GM21786 (cell line): ENCODE results near the gene CIAO3.
"Not testable (repeated sequence)": the region's sequence is repeated elsewhere in the genome, so short reads cannot be mapped to it uniquely, and the experiment has no call there.

ENCODE experiments used
- ATAC-seq: cut with Tn5 transposase; IDR thresholded peaks from one replicate; pipeline ENCODE4 v1.9.1; 2021; ENCODE audit not compliant: unreplicated experiment

The CIAO3 gene

DNA sequence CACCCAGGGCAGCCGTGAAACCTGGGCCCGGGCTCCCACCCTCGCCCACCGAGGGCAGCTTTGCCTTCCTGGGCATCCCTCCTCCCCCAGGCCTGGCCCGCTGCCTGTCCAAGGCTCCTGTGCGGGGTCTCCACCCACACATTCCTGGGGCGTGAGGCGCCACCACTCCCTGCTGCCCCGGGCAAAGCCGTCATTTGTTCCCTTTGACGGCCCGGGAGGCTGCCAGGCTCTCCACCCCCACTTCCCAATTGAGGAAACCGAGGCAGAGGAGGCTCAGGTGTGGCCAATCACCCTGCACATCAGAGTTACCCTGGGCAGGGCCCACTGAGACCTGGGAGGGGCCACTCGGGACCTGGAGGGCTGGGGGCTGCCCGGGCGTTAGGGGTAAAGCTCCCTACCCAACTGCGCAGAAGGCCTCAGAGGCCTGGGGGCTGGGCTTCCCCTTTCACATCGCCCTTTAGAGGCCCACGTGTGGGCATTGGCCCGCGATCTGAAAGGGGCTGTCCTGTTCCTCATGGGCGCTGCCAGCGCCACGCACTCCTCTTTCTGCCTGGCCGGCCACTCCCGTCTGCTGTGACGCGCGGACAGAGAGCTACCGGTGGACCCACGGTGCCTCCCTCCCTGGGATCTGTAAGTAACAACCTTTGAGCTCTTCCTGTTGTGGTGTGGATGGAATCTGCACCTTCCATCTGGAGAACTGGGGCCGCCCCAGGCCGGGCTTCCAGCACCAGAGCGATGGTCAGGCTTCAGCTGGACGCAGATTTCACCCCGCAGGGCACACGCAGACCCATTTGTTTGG lies 19.9 kb upstream of the CIAO3 start, which contains the start of gene MSLN:
MSLN (plus strand) TSS at position 190 of the 799 bp plus-strand sequence. CDS start 1,947 bp downstream, outside the sequence.
- no peak for ATAC-seq

DNA sequence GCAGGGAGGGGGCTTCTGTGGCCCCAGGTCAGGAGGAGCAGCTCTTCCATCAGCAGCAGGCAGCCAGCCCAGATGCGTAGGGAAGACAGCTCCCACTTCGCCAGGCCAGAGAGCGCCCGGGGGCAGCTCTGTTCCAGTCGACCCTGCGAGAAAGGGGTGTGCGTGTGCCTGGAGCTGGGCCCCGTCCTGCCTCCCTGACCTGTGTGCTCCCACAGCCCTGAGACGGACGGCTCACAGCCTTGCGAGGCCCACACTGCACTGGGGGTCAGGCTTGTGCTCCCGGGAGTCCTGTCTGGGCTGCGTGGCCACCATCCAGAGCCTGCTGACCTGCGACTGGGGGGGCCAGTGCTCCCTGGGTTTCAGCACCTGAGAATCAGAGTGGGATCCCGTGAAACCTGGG lies 19.3 kb upstream of the CIAO3 start:
- ATAC-seq = no peak

DNA sequence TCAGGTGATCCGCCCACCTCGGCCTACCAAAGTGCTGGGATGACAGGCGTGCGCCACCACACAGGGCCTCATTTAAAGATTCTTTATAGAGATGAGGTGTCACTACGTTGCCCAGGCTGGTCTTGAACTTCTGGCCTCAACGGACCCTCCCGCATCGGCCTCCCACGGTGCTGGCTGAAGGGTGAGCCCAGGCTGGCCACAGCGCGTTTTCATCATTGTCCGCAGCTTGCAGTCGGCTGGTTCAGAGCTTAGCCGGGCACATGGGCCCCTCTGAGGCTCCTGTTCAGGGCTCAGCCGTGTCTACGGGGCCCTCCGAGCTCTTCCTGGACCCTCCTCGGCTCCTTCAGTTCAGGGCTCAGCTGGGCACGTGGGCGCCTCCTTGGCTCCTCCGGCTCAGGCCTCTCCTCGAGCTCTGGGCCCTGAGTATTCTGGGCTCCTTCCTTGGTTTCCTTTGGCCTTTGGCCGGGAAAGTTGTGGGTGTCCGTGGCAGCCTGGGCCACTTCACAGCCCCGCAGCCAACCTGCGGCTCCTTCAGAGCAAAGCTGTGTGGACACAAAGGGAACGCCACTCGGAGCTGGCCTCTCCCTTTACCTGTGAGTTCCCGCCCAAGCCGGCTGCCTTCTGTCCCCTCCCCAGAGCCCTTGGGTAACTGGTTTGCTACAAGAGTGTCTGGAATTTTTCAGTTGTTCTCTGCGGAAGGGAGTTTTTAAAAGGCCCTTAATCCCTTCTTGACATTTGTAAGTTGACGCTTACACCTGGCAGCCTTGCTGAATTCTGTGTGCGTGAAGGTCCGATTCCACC lies 18.5 kb upstream of the CIAO3 start:
- ATAC-seq = no peak

DNA sequence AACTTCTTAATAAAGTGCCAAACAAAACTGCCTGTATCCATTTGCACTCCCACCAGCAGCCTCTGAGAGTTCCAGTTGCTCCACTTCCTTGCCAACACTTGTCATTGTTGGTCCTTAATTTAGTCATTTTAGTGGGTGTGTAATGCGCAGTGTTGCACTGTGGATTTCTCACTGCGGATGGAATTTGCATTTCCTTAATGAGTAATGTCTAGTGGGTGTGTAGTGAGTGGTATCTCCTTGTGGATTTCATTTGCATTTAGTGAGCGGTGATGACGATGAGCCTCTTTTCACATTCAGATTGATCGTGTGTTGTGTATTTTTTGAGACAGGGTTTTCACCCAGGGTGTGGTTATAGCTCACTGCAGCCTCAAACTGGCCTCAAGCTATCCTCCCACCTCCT lies 15.6 kb upstream of the CIAO3 start:
- ATAC-seq = no peak

DNA sequence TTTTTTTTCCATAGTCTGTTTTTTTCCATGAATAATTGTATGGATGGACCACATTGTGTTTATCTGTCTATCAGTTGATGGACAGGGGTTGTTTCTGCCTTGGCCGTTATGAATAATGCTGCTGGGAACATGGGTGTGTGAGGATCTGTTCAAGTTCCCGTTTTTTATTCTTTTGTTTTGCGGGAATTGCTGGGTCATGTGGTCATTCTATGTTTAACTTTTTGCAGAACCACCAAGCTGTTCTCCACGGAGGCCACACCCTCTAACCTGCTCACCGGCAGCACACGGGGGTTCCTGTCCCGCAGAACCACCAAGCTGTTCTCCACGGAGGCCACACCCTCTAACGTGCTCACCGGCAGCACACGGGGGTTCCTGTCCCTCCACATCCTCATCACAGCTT lies 13.9 kb upstream of the CIAO3 start:
- no peak for ATAC-seq

DNA sequence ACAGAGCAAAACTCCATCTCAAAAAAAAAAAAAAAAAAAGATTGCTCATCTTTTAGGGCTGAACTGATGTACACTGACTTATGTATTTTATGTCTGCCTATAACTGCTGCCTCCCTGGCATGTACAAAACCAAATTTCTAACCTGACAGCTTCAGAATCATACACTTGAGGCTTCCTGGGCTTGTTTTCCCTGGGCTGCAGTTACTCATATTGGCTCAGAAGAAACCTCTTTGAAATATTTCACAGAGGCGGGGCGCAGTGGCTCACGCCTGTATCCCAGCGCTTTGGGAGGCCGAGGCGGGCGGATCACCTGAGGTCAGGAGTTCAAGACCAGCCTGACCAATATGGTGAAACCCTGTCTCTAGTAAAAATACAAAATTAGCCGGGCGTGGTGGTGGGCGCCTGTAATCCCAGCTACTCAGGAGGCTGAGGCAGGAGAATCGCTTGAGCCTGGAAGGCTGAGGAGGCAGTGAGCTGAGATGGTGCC lies 13.4 kb upstream of the CIAO3 start:
- ATAC-seq = not testable (repeated sequence)

DNA sequence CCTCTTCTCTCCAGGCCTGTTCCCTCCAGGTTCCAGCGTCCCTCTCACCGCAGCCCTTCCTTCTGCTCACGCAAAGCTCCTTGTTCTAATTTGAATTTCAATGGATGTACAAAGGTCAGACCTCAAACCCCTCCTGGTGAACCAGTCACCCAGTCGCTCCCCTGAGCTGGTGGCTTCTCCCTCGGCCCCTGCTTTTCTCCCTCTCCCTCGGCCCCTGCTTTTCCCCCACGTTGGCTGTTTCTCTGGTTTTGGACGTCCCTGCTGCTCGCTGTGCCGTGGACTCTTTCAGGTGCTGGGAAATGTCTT lies 11.2 kb upstream of the CIAO3 start:
- no peak for ATAC-seq

DNA sequence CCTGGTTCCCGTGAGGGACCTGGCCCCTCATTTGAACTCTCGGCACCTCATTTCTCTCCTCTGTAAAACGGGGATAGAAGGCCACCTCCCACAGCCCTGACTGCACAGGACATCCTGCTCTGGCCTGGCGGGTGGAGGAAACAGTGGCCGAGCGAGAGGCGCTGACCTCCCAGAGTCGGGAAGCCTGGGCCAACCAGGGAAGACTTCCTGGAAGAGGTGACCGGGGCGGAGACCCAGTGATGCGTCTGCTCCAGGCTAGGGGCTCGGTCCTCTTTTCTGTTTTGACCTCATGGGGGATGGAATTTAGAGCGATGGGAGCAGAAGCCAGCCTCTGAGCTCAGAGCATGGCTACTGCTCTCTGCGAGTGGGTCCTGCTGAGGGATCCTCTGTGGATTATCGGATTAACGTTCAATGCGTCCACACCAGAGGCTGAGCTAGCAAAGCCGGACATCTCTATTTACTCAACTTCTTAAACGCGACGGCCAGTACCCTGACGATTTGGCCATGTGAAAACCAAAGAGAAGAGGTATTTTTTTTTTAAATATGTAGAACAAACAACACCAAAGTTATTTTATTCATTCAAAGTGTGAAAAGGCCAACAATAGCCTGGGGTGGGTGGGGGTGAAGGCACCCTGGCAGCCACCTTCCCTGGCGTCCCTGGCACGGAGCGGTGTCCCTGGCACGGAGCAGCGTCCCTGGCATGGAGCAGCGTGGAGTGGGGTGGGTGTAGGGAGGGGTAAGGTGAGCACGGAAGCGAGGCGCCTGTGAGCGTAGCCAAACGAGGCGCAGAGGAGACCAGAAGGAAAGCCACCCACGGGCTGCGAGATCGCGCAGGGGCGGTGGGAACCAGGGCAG lies 10.6 kb upstream of the CIAO3 start:
- no peak for ATAC-seq

DNA sequence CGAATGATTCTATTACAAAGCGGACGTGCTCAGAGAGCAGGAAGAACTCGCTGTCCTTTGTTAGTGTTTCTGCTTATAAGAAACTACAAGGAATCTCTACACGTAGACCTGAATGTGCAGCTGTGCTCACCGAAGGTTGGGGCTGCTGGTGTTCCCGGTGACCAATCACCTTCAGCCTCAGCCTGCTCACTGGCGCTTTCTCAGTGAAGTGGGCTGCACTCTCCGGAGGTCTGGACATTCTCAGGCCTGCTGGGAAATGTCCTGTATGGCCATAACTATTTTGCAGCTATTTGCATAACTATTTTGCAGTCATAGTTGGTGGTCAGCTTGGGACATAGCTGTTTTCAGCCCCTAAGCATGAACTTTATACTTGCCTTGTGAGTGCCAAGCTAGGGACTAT lies 9.7 kb upstream of the CIAO3 start:
- ATAC-seq = no peak

DNA sequence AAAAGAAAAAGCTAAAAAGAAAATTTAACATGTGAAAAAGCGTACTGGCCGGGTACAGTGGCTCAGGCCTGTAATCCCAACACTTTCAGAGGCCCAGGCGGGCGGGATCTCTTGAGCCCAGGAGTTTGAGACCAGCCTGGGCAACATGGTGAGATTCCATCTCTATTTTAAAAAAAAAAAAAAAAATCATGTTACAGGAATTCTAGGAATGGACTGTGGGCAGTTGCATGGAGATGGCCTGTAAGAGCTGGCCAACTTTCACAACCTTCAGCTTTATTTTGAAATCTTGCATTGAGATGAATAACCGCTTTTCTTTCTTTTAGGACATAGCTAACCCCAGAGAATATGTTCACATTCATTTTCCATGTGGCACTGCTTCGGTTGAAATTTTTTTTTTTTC lies 8.2 kb upstream of the CIAO3 start:
- ATAC-seq = no peak

DNA sequence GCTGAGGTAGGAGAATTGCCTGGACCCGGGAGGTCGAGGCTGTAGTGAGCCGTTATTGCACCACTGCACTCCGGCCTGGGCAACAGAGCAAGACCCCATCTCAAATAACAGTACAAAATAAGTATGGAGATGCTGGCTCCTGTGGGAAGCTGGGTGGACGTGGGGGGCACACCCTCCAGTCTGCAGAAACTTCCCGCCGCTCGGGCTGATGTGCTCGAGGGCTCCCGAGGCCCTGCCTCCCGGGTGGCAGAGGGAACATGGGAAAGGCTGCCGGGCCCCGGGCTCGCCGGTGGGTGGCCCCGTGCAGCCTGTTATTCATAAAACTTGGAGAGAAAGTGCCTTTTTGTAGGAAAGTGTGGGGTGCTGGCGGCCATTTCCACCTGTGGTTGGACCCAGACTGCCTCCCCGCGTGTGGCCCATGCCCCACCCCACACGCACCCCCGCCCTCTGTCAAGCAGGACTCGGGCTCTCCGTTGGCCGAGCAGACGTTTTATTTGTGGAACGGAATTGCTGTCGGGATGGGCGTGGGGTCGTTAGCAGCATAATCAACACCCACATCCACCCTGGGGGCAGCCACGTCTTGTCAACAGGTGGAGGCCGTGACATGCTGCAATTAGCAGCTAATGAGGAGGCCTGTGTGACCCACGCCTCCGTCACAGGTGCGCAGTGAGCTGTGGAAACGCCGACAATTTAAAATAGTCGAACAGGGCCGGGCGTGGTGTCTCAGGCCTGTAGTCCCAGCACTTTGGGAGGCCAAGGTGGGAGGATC lies 7.4 kb upstream of the CIAO3 start:
- no peak for ATAC-seq

DNA sequence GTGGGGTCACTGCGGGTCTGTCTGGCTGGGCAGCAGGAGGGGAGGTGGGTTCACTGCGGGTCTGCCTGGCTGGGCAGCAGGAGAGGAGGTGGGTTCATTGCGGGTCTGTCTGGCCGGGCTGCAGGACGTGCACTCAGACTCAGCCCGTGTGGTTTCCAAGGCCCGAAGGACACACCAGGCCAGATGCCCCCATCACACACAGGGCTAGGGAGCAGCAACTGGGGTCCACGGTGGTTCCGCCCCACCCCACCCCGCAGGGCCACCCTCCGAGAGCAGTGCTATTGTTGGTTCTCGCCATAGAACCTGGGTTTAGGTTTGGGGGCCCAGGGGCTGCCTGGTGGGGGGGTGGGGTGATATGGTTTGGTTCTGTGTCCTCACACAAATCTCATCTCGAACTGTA lies 5.8 kb upstream of the CIAO3 start:
- no peak for ATAC-seq

DNA sequence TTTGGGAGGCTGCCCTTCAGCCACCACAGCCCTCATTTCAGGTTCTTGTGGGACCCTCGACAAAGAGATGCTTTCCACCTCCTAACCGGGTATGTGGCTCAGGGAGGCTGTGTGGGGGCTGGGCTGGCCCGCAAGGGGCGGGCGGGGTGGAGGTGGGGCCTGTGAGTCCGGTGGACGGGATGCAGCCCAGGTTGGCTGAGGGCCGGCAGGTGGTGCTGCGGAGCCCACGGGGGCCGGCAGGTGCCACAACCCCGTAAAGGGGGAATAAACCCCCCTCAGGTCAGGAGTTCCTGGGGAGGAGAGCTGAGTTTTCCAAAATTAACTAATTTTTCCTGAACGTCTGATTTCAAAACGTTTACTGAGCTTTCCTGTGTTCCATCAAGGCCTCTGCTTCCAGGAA lies 4.9 kb upstream of the CIAO3 start:
- no peak for ATAC-seq

DNA sequence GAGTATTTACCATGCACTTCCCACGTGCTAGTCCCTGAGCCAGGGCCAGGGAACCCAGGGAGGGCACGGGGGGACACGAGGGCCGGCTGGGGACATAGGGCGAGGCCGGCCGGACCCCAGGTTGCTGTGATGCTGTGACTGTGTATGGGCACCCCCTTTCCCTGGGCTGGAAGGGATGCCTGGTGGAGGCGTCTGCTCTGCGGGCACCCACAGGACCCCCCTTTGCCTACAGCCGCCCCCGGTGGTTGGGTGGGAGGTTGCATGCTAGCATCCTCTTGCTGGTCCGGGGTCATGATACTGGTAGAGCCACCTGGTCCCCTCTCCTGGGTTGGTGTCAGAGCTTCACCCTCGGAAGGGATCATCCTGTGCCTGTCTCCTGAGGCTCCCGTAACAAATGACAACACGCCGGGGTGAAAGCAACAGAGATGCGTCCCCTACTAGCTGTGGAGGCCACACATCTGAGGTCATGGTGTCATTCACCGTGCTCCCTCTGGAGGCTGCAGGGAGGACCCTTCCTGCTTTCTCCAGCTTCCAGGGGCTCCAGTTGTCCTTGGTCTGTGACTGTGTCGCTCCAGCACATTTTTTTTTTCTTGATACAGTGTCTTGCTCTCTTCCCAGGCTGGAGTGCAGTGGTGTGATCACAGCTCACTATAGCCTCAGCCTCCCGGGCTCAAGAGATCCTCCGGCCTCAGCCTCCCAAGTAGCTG lies 3.1 kb upstream of the CIAO3 start:
- no peak for ATAC-seq

DNA sequence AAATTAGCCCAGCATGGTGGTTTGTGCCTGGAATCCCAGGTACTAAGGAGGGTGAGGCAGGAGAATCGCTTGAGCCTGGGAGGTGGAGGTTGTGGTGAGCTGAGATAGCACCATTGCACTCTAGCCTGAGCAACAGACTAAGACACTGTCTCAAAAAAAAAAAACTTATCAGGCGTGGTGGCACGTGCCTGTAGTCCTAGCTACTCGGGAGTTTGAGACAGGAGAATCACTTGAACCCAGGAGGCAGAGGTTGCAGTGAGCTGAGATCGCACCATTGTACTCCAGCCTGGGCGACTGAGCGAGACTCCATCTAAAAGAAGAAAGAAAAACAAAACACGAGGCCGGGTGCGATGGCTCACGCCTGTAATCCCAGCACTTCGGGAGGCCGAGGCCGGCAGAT lies 2.1 kb upstream of the CIAO3 start:
- ATAC-seq = not testable (repeated sequence)

DNA sequence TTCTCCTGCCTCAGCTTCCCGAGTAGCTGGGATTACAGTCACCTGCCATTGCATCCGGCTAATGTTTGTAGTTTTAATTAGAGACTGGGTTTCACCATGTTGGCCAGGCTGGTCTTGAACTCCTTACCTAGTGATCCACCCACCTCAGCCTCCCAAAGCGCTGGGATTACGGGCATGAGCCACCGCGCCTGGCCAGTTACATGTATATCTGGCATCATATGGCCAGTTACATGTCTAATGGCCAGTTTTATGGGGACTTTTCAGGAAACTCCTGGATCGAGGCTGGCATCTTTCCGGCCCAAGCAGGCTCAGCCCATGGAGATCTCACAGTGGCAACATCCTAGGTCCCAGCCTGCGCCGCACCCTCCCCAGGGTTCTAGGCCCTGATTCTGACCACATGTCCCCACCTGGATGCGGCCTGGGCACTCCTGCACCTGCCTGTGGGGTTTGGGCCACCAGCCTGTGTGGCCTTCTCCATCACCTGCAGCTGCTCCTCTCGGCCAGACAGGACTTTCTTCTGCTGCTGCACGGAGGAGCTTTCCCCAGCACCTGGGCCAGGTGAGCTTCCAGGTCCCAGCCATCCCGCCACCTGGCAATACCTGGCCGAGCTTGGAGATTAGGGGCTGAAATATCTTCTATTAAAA lies 1.3 kb upstream of the CIAO3 start:
- no peak for ATAC-seq

DNA sequence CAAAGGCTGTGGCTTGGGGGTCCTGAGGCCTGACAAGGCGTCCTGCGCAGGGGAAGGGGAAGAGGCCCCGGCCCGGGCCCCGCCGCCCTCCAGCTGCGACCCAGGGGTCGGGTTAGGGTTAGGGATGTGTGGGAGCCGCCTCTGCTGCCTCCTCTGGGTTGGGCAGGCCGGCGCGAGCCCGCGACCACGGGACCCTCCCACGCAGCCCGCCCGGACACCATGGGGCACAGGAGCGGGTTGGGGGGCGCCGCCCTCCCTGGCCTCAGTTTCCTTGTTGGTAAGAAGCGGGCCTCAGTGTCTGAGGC lies 386 bp downstream of the CIAO3 start:
- no peak for ATAC-seq

DNA sequence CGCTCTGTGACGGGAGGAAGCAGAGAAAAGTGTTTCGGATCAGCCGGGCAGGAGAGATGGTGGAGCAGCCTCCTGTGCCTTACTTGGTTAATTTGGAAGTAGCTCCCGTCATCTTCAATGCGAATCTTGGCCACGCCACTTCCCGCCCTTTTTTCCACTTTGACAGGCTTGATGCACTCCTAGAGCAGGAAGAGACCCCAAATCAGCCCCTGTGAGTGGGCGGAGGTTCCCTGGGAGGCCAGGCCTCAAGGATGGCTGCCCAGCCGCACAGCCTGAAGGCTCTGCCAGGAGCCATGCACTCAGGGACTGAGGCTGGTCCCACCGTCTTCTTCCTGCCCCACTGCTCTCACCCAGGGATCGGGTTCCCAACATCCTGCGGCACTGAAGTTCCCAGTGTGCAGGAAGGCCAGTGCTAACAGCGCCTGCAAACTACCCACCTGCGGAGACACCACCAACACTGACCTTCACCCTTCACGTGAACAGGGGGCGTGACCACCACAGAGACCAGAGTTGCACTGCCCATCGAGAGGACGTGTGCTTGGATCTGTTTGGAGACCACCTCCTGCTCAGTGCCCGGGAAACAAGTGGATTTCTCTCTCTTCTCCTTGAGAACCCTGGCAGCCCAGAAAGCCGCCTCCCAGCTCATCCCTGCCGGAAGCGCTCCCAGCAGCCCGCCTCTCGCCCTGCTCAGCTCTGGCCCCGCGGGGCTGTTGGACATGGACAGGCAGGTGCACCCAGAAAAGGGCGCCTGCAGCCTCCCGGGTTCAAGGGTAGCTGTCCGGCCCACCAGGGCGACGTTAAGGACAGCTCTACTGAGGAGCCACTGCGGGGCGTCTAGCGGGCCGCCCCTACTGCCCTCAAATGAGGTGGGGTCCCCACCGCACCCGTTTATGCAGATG lies 988 bp downstream of the CIAO3 start:
- no peak for ATAC-seq
